GM19099 (cell line): ENCODE measurements around the gene ATL3.
A peak's percentile ranks its signal among the peaks of the same experiment; 100 is the strongest.

Experiments used
- POLR2A ChIP-seq: IDR thresholded peaks from 3 replicates; pipeline ENCODE4 v1.6.1; 2011; ENCODE audit warnings: low read depth; ENCODE audit not compliant: insufficient read length; ENCODE audit errors: extremely low read depth

The ATL3 gene

DNA sequence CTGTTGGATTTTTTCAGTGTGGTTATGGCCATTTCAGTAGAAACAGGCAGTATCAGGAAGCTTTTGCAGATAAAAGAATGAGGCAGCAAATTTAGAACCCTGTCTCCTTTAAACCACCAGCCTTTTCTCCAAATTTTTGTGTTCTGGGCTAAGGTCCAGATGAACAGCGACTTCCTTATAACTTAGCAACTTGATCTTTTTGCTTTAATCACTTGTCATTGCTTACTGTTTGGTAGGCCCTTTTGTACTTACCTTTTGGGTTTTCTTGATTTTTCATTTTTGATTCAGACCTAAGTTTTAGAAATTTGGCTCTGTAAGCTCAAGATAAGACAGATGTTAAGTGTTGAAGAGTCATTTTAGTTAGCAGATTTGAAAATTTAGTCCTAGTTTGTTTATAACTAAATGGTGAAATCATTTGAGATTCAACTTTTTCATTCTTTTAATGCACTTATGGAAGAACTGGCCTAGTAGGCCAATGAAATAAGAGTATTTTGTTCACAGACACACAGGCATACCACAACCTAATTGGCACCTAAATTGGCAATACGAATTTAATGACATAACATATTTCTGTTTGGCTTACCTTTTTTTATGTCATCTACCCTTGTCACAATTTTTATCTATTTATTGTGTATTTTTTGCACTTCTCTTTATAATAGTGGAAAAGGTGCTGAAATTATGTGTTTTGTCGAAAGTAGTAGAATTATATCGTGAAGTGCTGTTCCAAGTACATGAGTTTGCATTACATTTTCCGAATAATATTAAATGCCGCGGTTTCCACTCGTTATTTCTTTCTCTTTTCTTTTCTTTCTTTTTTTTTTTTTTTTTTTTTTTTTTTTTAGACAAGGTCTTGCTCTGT is 12.2 kb upstream of the ATL3 start:
- TF ChIP-seq POLR2A = no peak

DNA sequence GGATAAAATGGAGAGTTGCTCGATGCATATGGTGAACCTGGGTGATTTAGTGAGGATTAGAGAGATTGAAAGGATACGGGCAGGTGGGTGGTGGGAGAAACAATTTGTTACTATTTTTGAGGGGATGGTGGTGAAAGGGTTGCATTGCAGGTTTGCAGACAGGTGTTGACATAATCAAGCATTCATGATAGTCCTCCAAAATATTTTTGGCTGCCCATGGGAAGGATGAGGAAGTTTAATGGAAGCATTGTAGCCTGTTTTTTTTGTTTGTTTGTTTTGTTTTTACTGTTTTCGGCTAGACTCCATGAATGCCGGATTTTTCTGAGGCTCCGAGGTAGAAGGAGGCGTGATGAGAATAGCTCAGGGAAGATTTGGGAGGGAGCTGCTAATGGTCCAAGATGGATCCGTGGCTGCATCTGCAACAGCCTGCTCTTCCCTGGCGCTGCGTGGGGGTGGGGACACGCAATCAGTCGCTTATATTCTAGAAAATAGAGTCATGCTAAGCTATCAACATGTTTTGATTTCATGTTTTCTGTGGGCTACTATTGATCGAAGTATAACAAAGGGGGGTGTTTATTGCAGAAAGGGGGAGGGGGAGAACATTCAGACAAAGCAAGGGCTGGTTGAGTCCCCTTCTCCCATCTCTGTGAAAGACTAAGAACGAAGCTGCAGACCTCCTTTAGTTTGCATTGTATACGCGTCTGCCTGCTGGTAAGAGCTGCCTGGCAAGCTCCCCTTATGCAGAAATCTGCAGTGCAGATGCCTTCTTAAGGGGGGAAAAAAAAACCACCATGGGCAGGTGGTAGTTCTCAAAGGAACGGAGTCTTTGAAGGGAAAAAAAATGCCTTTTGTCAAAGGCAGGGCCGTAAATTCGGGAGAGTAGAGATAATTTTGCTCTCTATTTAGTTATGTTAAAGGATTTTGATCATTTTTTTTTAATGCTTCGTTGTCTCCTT is 11.2 kb upstream of the ATL3 start:
- no peak for TF ChIP-seq POLR2A

GRCh38 chr11:63681321-63682065 is 10.3 kb upstream of the ATL3 start, which contains the start of gene RTN3:
TSS of gene RTN3 (plus strand) at chr11:63681500. CDS start at chr11:63681637, 137 bp downstream.
- peak; percentile 96 for TF ChIP-seq POLR2A

DNA sequence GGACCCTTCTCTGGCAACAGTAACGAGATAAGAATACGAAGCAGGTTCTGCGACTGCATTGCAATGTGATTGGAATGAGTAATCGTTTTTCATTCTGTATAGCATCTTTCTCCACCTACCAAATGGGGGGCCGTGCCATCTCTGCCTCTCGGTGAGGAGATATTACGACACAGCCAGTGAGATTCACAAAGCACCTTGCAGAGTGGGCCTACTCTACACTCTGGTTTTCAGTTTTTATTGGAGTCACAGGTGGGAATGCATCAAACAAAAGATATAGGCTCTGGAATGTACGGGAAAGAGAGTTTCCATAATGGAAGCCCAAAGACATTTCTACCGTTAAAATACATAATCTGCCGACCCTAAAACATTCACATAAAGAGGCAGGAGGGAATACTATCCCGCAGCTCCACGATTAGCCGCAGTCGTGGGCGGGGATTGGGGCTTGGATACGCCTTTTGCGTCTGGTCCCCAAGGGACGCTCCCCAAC is 9.7 kb upstream of the ATL3 start:
- TF ChIP-seq POLR2A = no peak

DNA sequence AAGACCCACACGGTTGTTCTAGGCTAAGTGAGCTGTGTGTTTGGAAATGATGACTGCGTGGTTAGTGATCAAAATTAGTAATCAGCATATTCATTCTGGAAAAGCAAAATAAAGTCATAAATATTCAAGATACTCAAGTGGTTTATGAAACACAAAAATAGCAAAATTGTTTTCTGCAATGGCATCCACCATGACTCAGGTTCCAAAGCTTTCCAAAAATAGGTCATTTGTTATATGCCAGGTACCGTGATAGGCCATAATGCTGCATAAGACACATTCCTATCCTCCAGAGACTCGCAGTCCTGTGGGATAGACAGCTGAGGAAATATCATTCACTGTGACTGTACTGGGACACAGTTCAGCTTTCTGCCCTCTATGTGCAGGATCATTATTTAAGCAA is 2.4 kb upstream of the ATL3 start:
- no peak for TF ChIP-seq POLR2A

- no peak for TF ChIP-seq POLR2A
Observed at GRCh38 chr11:63672936-63673539, 1.9 kb upstream of the ATL3 start.

DNA sequence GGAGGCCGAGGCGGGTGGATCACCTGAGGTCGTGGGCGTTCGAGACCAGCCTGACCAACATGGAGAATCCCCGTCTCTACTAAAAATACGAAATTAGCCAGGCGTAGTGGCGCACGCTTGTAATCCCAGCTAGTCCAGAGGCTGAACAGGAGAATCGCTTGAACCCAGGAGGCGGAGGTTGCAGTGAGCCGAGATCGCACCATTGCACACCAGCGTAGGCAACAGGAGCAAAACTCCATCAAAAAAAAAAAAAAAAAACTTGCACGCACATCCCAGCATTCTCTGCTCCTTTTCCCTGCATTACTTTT is 934 bp upstream of the ATL3 start:
- TF ChIP-seq POLR2A = no peak

DNA sequence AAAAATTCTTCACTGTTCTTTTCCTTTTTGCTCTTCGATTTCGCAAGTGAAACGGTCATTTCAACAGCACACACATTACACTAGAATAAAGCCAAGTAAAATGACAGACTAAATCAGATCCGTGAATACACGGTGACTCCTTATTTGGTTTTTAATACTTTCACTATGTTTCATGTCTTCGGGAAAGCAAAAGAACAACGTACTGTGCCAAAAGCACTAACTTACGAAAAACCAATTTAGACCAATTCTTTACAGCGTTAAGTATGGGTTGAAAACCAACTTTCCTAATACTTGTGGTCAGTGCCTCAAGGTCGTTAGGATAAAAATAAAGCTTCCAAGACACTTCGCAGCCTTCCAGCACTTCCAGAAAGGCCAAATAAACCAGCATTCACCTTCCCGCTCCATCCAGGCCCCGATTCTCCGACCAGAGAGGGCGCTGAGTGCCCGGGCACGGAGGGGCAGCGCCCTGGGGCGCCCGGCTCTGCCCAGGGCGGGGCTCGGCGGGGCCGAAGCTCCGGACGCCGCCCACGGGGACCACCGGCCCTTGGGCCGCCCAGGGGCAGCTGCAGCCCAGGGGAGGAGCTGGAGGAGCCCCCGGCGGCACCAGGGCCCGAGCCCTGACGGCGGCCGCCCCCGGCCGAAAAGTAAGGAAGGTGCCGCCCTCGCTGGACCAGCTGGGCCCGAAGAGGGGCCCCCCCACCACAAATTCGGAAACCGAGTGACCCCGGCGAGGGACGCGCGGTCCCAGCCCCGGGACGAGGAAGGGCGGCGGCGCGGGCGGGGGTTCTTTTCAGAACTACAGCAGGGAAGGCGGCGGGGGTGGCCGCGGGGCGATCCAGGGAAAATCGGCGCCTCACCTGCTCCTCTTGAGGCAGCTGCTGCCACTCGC is 499 bp downstream of the ATL3 start:
- TF ChIP-seq POLR2A = no peak

DNA sequence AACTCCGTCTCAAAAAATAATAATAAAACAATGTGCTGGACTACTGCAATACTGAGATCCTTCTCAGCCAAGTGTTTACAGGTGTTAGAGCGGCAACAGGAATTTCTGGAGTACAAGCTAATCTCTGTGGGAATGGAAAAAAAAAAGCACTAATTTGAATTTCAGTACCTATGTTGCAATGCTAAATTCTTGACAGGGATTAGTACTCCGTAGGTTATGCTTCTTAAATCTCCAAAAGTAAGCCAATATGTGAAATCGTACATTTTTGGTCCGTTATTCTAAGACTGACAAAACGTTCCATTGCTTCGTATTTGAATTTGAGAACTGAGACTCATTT is 1.1 kb downstream of the ATL3 start:
- TF ChIP-seq POLR2A = no peak

DNA sequence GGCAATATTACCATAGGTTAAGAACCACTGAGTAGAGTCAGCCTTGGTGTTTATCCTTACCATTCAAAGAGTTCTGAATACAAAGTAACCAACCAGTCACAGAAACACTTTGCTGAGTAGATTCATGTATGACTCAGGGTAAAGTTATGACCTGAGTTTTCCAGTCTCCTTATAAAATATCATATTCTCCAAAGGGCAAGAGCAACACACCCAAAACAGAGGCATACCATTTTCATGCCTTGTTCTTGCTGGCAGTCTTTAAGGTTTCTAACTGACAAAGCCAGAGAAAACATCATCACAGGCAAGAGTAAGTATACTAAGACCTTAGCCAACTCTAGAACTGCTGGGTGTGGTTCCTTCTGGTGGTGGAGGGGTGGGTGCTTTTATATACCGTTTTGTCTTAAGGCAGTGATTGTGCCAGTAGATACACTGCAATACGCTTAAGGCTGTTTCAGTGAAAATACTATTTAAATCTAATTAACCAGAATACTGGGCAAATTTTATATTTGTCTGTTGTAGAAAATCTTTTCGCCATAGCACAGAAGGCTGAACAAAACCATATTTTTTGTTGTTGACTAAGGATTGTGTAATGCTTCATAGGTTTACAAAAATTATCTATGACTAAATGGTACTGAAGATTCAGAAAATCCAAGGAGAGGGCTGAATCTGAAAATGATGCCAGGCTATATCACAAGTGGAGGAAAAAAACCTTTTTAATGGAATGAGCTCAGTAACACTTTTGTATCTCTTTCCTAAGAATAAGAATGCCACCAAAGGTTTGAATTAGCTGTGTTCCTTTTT is 3.0 kb downstream of the ATL3 start:
- no peak for TF ChIP-seq POLR2A

DNA sequence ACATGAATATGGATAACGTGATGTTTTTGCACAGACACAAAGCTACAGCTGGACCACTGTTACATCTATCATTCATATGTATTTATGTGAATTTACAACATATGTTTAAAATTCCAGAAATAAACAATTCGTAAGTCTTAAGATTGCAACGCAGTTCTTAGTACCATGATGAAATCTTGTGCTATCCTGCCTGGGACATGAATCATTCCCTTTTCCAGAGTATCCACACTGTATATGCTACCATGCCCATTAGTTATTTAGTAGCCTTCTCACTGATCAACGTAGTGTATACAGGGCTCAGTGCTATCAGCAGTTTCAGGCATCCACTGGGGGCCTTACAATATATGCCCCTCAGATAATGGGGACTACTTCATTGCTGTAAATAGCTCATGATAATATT is 4.3 kb downstream of the ATL3 start:
- TF ChIP-seq POLR2A = no peak

DNA sequence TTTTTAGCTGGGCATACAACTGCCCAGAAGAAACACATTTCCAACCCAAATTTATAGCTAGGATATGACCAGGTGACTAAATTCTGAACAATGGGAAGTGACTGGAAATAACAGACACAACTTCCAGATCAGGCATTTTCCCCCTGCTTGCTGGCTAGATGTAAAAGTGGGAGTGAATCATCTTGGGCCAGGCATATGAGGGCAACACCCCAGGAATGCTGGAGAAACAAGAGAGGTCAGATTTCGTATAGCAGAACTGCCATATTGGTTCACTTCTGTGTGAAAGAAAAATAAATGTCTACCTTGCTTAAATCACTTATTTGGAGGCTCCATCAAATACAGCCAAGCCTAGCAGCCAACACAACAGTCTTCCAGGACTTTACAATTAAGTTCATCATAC is 7.4 kb downstream of the ATL3 start:
- no peak for TF ChIP-seq POLR2A

DNA sequence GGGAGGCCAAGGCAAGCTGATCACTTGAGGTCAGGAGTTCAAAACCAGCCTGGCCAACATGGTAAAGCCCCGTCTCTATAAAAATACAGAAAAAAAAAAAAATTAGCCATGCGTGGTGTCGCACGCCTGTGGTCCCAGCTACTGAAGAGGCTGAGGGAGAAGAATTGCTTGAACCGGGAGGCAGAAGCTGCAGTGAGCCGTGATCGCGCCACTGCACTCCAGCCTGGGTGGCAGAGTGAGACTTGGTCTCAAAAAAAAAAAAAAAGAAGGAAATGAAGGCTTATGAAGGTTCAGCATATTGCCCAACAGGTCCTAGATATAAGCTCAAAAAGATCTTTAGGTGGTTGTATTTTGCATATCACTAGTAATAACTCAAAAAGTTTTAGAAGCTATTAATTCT is 10.2 kb downstream of the ATL3 start:
- TF ChIP-seq POLR2A = no peak
